Measurements from ENCODE around the gene RTN4IP1. TPM values are rescaled to one million over a fixed set of nuclear protein-coding genes. Genes with fewer than 3 reads are reported as not detected.

The RTN4IP1 gene
- total RNA-seq, 1 experiment from 2014 or later = 12.5 TPM

GRCh38 chr6:106634565-106634964, 5.3 kb upstream of the RTN4IP1 start:
- Histone ChIP-seq H3K14ac (ENCODE audit: insufficient read depth, low read length) (no peak overlapping the region), H3K4me2 (ENCODE audit: insufficient read depth, insufficient read length, low read length) (no peak overlapping the region), H2BK120ac (ENCODE audit: low read depth, low read length, poor library complexity, severe bottlenecking) (no peak overlapping the region), H3K23me2 (ENCODE audit: insufficient read length, low read depth, low read length, poor library complexity, severe bottlenecking) (peaks cover 8% of the 10 kb centered on the region), H3K9me3 (ENCODE audit: control insufficient read depth, low read depth, low read length) (no peaks in the 10 kb centered on the region), H3K18ac (ENCODE audit: insufficient read length, low read depth, low read length) (no peak overlapping the region), H4K20me1 (ENCODE audit: control insufficient read depth, insufficient read depth, insufficient read length) (no peaks in the 10 kb centered on the region), H2BK5ac (ENCODE audit: insufficient read length, low read length) (no peak overlapping the region), H3K79me2 (ENCODE audit: insufficient read depth, low read length) (peaks cover 25% of the 10 kb centered on the region), H3K4me1 (ENCODE audit: insufficient read depth, low read length) (0 out of 2 replicates have a peak, but pooled peaks cover 6% of the 10 kb centered on the region), H4K91ac (ENCODE audit: insufficient read length, low read depth, low read length) (no peak overlapping the region), H3K4ac (ENCODE audit: low read depth, low read length) (no peak overlapping the region), H3K23ac (ENCODE audit: insufficient read length, low read depth, low read length) (no peak overlapping the region), H3K27me3 (ENCODE audit: insufficient read depth, low read length) (no peaks in the 10 kb centered on the region), H2BK20ac (ENCODE audit: low read depth, low read length, poor library complexity, severe bottlenecking) (no peak overlapping the region), H2BK12ac (ENCODE audit: insufficient read length, low read depth, low read length) (no peak overlapping the region), H4K8ac (replicated peaks; ENCODE audit: insufficient read length, low read depth, low read length) (no peak overlapping the region), H3T11ph (ENCODE audit: low read length) (no peak overlapping the region), H4K5ac (ENCODE audit: insufficient read length, low read depth, low read length) (no peak overlapping the region), H3K79me1 (ENCODE audit: insufficient read depth, low read depth, low read length, poor library complexity, severe bottlenecking) (peaks cover 15% of the 10 kb centered on the region), H3K56ac (ENCODE audit: insufficient read length, low read depth, low read length) (no peak overlapping the region), H2AFZ (ENCODE audit: low read length) (no peak overlapping the region), H2BK15ac (ENCODE audit: low read depth, low read length) (no peak overlapping the region), H2AK5ac (ENCODE audit: insufficient read length, low read length) (no peak overlapping the region), H3K9ac (ENCODE audit: extremely low read depth, insufficient read length, low read length) (no peak overlapping the region), H3K27ac (ENCODE audit: insufficient read length, low read depth, low read length) (no peak overlapping the region)
- TF ChIP-seq CTCF (conservative IDR thresholded peaks at IDR 0.05) = no peak
- Mint-ChIP-seq H3K27me3 (ENCODE audit: low read depth) (no peaks in the 10 kb centered on the region), H3K4me1 (peaks cover 16 to 38% of the 10 kb centered on the region in 2 experiments), H3K27ac (peak overlapping the region in 2 of 3 experiments; percentile 16 to 24; a peak in 4 of 7 replicates), H3K9me3 (no peaks in the 10 kb centered on the region), H3K4me3 (no peak overlapping the region), H3K36me3 (ENCODE audit: insufficient read depth in 1 of 3, low read depth in 3 of 3) (peaks cover 0 to 11% (median 4%) of the 10 kb centered on the region in 3 experiments; a peak in 6 of 7 replicates)
- WGBS (ENCODE audit: extremely low coverage, insufficient read length, low lambda C conversion rate) = 100% methylated on average over 1 of the region's 5 CpGs
- DNase-seq = no peak

All from H9 (cell line).